Liver (tissue), 9 donors: ENCODE measurements around the gene GABBR2. TPM values are rescaled to one million over a fixed set of nuclear protein-coding genes. Genes with fewer than 3 reads are reported as not detected.

Source experiments
- DNase-seq: peaks from one replicate; pipeline ENCODE4 v3.0.0-alpha.2; 2017; ENCODE audit warnings: low spot score
- H3K27ac ChIP-seq, 2 donors: one replicate each; pipeline ENCODE4 v1.7.0; 2013; ENCODE audit warnings: inconsistent platforms in 2 of 2, low read length in 2 of 2, control low read depth in 1 of 2, low read depth in 1 of 2, mild to moderate bottlenecking in 1 of 2
- H3K27me3 ChIP-seq, 4 donors: one replicate each; pipeline versions ENCODE4 v1.6.1 to v1.7.0; 2013; ENCODE audit warnings: low read length in 3 of 4, inconsistent platforms in 1 of 4, mild to moderate bottlenecking in 1 of 4, moderate library complexity in 1 of 4; ENCODE audit not compliant: control insufficient read depth in 4 of 4, insufficient read depth in 4 of 4
- H3K36me3 ChIP-seq, 4 donors: one replicate each; pipeline versions ENCODE4 v1.6.1 to v1.7.0; 2013; ENCODE audit warnings: low read length in 3 of 4, mild to moderate bottlenecking in 3 of 4, low read depth in 1 of 4, moderate library complexity in 1 of 4; ENCODE audit not compliant: control insufficient read depth in 4 of 4, insufficient read depth in 3 of 4
- H3K4me1 ChIP-seq, 4 donors: one replicate each; pipeline versions ENCODE4 v1.6.1 to v1.7.0; 2013; ENCODE audit warnings: low read length in 3 of 4, mild to moderate bottlenecking in 3 of 4, moderate library complexity in 1 of 4; ENCODE audit not compliant: control insufficient read depth in 4 of 4, insufficient read depth in 4 of 4
- H3K4me3 ChIP-seq, 3 donors: one replicate each; pipeline versions ENCODE4 v1.6.1 to v1.7.0; 2013; ENCODE audit warnings: low read length in 3 of 3, control low read depth in 1 of 3, low read depth in 1 of 3, mild to moderate bottlenecking in 1 of 3
- H3K9ac ChIP-seq, 2 donors: one replicate each; pipeline ENCODE4 v1.7.0; 2013; ENCODE audit warnings: low read length in 2 of 2, mild to moderate bottlenecking in 2 of 2, moderate library complexity in 2 of 2, control low read depth in 1 of 2, low read depth in 1 of 2
- H3K9me3 ChIP-seq, 4 donors: one replicate each; pipeline versions ENCODE4 v1.6.1 to v1.7.0; 2013; ENCODE audit warnings: low read length in 3 of 4; ENCODE audit not compliant: control insufficient read depth in 4 of 4
- ATF3 ChIP-seq: IDR thresholded peaks from 2 replicates; pipeline ENCODE4 v1.6.1; 2016; ENCODE audit warnings: antibody characterized with exemption
- CTCF ChIP-seq: fragments of 150-350 bp; IDR thresholded peaks from 2 replicates; pipeline ENCODE4 v1.5.1; 2017; ENCODE audit warnings: improper control_type of control experiment, low read depth, low read length; ENCODE audit not compliant: missing input control
- EGR1 ChIP-seq, 2 donors: IDR thresholded peaks; 2 replicates each; pipeline ENCODE4 v1.6.1; 2016 to 2018; ENCODE audit warnings: antibody characterized with exemption in 2 of 2, low read depth in 2 of 2
- FOXA1 ChIP-seq: IDR thresholded peaks from 2 replicates; pipeline ENCODE4 v1.6.1; 2016; ENCODE audit warnings: antibody characterized with exemption
- FOXA2 ChIP-seq: IDR thresholded peaks from 2 replicates; pipeline ENCODE4 v1.6.1; 2016; ENCODE audit warnings: antibody characterized with exemption
- GABPA ChIP-seq, 2 donors: IDR thresholded peaks in 1 of 2; conservative IDR thresholded peaks in 1 of 2; 2 replicates each; pipeline ENCODE4 v1.6.1; 2016; ENCODE audit warnings: antibody characterized with exemption in 2 of 2, mild to moderate bottlenecking in 1 of 2, moderate library complexity in 1 of 2
- HNF4A ChIP-seq, 2 donors: conservative IDR thresholded peaks; 2 replicates each; pipeline ENCODE4 v1.6.1; 2016; ENCODE audit warnings: antibody characterized with exemption in 2 of 2, mild to moderate bottlenecking in 2 of 2
- HNF4G ChIP-seq: IDR thresholded peaks from 2 replicates; pipeline ENCODE4 v1.6.1; 2016; ENCODE audit warnings: antibody characterized with exemption
- JUND ChIP-seq, 2 donors: IDR thresholded peaks; 2 replicates each; pipeline ENCODE4 v1.6.1; 2016; ENCODE audit warnings: antibody characterized with exemption in 2 of 2
- MAX ChIP-seq: IDR thresholded peaks from 2 replicates; pipeline ENCODE4 v1.6.1; 2016; ENCODE audit warnings: antibody characterized with exemption
- NR2F2 ChIP-seq: IDR thresholded peaks from 2 replicates; pipeline ENCODE4 v1.6.1; 2016; ENCODE audit warnings: antibody characterized with exemption
- RAD21 ChIP-seq, 2 donors: IDR thresholded peaks; 2 replicates each; pipeline ENCODE4 v1.6.1; 2016; ENCODE audit warnings: antibody characterized with exemption in 2 of 2, mild to moderate bottlenecking in 2 of 2
- REST ChIP-seq: IDR thresholded peaks from 2 replicates; pipeline ENCODE4 v1.6.1; 2016; ENCODE audit warnings: antibody characterized with exemption, mild to moderate bottlenecking
- RXRA ChIP-seq, 2 donors: IDR thresholded peaks; 2 replicates each; pipeline ENCODE4 v1.6.1; 2017 to 2018; ENCODE audit warnings: antibody characterized with exemption in 2 of 2, mild to moderate bottlenecking in 1 of 2
- SP1 ChIP-seq: IDR thresholded peaks from 2 replicates; pipeline ENCODE4 v1.6.1; 2018; ENCODE audit warnings: antibody characterized with exemption, mild to moderate bottlenecking
- TAF1 ChIP-seq: conservative IDR thresholded peaks from 2 replicates; pipeline ENCODE4 v1.6.1; 2016; ENCODE audit warnings: antibody characterized with exemption, mild to moderate bottlenecking
- YY1 ChIP-seq: IDR thresholded peaks from 2 replicates; pipeline ENCODE4 v1.6.1; 2016; ENCODE audit warnings: antibody characterized with exemption, mild to moderate bottlenecking
- ZBTB33 ChIP-seq: IDR thresholded peaks from 2 replicates; pipeline ENCODE4 v1.6.1; 2016; ENCODE audit warnings: antibody characterized with exemption
- WGBS: extraction: QIAGEN DNeasy Blood & Tissue Kit; methylation state at CpG from one replicate; pipeline ENCODE4 v1.1.7; 2013; 5-methylcytosine and 5-hydroxymethylcytosine counted together
- polyA plus RNA-seq, 2 donors: library from polyadenylated mRNA; stranded (reverse) in 1 of 2; unstranded in 1 of 2; fragments of 200-250 nt in 1 of 2; fragments of >200 nt in 1 of 2; fragmentation: Nextera tagmentation in 1 of 2; extraction: Ambion mirVana in 1 of 2; gene quantifications; one replicate each; pipeline versions ENCODE4 v1.2.1 to v1.2.3, GENCODE V29; 2013 to 2015
- total RNA-seq, 2 donors: library from RNA; depleted of rRNA; stranded (reverse); fragments of >200 nt; gene quantifications; one replicate each; pipeline ENCODE4 v1.2.3, GENCODE V29; 2014
- donor health status: healthy.
- donor health status: healthy.
- donor health status: healthy.
- donor health status: healthy.
- donor health status: healthy.

The GABBR2 gene
- total and polyA plus RNA-seq, 4 donors, result 0.03 to 0.23 (median 0.08) TPM; not detected in 1

GRCh38 chr9:98742325-98743280 lies 33.9 kb upstream of the GABBR2 start:
- no peak overlapping the region for H3K27ac ChIP-seq
- no peaks in the 10 kb centered on the region for H3K9me3 ChIP-seq
- H3K36me3 ChIP-seq, result peaks cover 0 to 6% (median 2%) of the 10 kb centered on the region in 4 donors
- H3K9ac ChIP-seq, result no peak overlapping the region
- 84% methylated on average over 10 of the region's 10 CpGs for WGBS
- no peaks in the 10 kb centered on the region for H3K4me1 ChIP-seq
- no peak for TF ChIP-seq TAF1
- no peak for TF ChIP-seq HNF4A (conservative IDR thresholded peaks at IDR 0.05)
- TF ChIP-seq RAD21 (IDR thresholded peaks at IDR 0.05), result no peak
- no peak for TF ChIP-seq HNF4G
- TF ChIP-seq GABPA (IDR thresholded peaks at IDR 0.05 in 1 of 2, conservative IDR thresholded peaks at IDR 0.05 in 1 of 2), result no peak
- no peak for TF ChIP-seq CTCF
- TF ChIP-seq JUND (IDR thresholded peaks at IDR 0.05), result no peak
- TF ChIP-seq EGR1 (IDR thresholded peaks at IDR 0.05; ENCODE audit: low read depth in 2 of 2), result no peak
- no peak for TF ChIP-seq ATF3
- no peak for TF ChIP-seq REST
- TF ChIP-seq FOXA1, result no peak
- no peak for TF ChIP-seq NR2F2
- no peak for TF ChIP-seq FOXA2
- TF ChIP-seq MAX, result no peak
- TF ChIP-seq YY1, result no peak
- TF ChIP-seq SP1, result no peak
- no peak for TF ChIP-seq RXRA (IDR thresholded peaks at IDR 0.05)
- no peak for TF ChIP-seq ZBTB33
- no peak for DNase-seq
- no peaks in the 10 kb centered on the region for H3K27me3 ChIP-seq
- H3K4me3 ChIP-seq, result no peak overlapping the region
